HFFc6 (cell line): ENCODE data around the gene FBXW5. TPM values are rescaled to one million over a fixed set of nuclear protein-coding genes. Genes with fewer than 3 reads are reported as not detected.

Experiments used
- DNase-seq: peaks from one replicate; pipeline ENCODE4 v3.0.0-alpha.2; 2018
- H3K27ac Mint-ChIP-seq: 2 replicates; pipeline ENCODE4 v1.8.0; 2020; ENCODE audit warnings: mild to moderate bottlenecking, mixed read lengths
- H3K27me3 Mint-ChIP-seq: 2 replicates; pipeline ENCODE4 v1.8.0; 2021; ENCODE audit warnings: mild to moderate bottlenecking, moderate library complexity, mixed read lengths; ENCODE audit not compliant: insufficient read depth
- H3K36me3 Mint-ChIP-seq: 2 replicates; pipeline ENCODE4 v1.8.0; 2021; ENCODE audit warnings: low read depth, mixed read lengths
- H3K4me1 Mint-ChIP-seq: 2 replicates; pipeline ENCODE4 v1.8.0; 2020; ENCODE audit warnings: low read depth, mixed read lengths
- H3K4me3 Mint-ChIP-seq: 2 replicates; pipeline ENCODE4 v1.8.0; 2020; ENCODE audit warnings: mild to moderate bottlenecking, moderate library complexity, mixed read lengths
- H3K9me3 Mint-ChIP-seq: 2 replicates; pipeline ENCODE4 v1.8.0; 2020; ENCODE audit warnings: mild to moderate bottlenecking, mixed read lengths
- total RNA-seq, 6 experiments: library from RNA; stranded (reverse); fragmentation: NEBNext Ultra II Directional; extraction: Animal tissue kit (Norgen Biotek cat#: 25700); gene quantifications; 2 replicates in 1 of 6; 3 replicates in 5 of 6; pipeline ENCODE4 v1.2.3, GENCODE V29; 2021
- TF ChIP-seq, protein P1 (sequence below): fragments of 200-600 bp; sonication (generic); IDR thresholded peaks from 2 replicates; pipeline ENCODE4 v1.5.0; 2021; ENCODE audit warnings: antibody characterized with exemption, mild to moderate bottlenecking

The FBXW5 gene
- total RNA-seq, 6 experiments from 2014 or later = 89.1 to 102 (median 94.4) TPM

DNA sequence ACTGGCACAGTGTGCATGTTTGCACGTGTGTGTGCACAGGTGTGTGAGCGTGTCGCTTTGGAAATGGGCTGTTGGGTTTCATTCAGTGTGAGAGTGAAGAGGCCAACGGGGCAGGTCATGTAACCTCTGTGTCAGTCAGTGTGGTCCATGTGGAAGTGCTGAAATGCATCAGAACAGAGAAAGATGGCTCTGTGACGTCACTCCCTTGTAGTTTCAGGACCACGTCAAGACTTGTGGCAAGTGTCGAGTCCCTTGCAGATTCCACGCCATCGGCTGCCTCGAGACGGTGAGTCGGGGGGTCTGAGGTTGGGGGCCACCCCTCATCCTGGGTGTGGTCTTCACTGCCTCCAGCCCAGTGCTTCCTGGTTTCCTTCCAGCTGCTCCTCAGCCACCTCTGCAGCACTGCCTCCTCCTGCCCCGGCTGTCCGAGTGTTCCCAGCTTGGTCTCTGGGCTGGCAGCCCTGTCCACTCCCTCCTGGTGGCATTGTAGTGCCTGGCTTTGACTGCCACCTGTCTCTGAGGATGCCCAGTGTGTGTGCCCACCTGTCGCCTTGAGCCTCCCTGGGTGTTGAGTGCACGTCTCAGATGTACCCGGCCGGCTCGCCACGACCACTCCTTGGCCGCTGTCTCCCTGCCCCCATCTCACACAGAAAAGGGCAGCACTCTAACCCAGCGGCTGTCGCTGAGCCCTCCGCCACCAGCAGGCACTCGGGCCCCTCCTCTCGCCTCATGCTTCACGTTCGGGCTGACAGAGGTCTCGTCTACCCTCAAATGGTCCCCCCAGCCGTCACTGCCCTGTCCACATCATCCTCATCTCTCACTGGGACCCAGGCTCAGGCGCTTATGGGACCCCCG, 28.0 kb downstream of the FBXW5 start:
- Mint-ChIP-seq H3K9me3 (no peaks in the 10 kb centered on the region), H3K4me3 (no peak overlapping the region), H3K4me1 (no peaks in the 10 kb centered on the region), H3K27me3 (no peaks in the 10 kb centered on the region), H3K36me3 (peaks cover 8% of the 10 kb centered on the region; the same call in 1 of the 2 replicates), H3K27ac (no peak overlapping the region)
- TF ChIP-seq, protein P1, sequence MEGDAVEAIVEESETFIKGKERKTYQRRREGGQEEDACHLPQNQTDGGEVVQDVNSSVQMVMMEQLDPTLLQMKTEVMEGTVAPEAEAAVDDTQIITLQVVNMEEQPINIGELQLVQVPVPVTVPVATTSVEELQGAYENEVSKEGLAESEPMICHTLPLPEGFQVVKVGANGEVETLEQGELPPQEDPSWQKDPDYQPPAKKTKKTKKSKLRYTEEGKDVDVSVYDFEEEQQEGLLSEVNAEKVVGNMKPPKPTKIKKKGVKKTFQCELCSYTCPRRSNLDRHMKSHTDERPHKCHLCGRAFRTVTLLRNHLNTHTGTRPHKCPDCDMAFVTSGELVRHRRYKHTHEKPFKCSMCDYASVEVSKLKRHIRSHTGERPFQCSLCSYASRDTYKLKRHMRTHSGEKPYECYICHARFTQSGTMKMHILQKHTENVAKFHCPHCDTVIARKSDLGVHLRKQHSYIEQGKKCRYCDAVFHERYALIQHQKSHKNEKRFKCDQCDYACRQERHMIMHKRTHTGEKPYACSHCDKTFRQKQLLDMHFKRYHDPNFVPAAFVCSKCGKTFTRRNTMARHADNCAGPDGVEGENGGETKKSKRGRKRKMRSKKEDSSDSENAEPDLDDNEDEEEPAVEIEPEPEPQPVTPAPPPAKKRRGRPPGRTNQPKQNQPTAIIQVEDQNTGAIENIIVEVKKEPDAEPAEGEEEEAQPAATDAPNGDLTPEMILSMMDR = no peak
- no peak for DNase-seq

DNA sequence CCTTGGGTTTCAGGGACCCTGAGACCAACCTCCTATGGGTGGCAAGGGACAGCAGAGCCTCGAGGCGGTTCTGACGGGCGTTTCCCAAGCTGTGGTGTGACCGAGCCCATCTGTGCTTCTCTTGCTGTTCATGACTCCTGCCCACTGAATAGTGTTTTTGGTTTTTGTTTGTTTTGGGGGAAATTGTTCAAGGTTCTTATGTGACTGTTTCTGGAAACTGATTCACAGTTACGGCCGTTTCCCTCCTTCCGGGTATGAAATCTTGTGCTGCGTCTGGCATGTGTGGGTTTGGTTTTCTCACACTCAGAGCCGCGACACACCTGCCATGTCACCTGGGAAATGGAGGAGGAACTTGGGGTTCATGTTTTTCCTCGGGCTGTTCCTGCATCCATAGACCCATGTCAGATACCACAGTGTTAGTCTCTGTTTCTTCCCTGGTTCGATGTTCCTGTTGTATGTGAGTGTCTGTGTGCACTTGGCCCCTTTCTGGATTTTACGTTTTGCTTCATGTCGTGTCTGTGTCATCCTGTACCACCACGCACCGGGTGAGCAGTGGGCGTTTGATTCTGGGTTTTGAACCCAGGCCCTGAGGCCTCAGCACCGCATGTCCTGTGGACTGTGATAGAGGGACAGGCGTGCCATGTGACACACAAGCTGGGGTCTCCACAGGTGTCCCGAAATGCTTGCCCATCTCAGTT, 28.8 kb downstream of the FBXW5 start:
- no peak for DNase-seq

DNA sequence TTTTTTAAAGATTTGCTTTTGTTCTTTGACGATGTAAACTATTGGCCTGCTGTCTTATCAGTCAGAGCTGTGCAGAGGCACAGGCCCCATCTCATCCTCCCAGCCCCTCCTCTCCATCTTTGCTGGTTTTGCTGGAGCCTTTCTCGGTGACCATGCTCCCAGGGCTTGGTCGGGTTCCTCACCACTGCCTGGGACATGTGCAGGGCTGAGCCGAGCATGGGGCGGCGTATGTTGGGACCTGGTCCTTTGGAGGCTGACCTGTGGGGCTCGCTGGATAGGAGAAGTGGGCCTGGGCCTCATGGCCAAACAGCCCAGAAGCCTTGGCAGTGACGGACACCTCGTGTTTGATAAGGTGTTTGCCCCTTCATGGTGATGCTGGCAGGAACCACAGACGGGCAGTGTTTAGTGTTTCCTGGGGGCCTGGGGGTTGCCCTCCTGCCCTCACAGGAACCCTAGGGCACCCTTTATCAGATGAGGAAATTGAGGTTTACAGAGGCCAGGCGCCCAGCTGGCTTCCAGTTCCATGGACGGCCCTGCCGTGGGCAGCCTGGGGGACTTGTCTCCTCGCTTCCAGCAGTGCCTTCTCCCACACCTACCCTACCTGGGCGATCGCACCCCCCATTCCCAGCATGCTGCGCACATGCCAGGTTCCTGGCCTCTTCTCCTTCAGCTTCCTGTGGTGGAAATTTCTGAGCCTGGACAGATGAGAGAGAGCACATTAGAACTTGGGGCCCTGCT, 30.7 kb downstream of the FBXW5 start:
- DNase-seq = no peak
- Mint-ChIP-seq H3K36me3 (peaks cover 8% of the 10 kb centered on the region; the same call in 1 of the 2 replicates), H3K27me3 (no peaks in the 10 kb centered on the region), H3K4me1 (no peaks in the 10 kb centered on the region), H3K9me3 (no peaks in the 10 kb centered on the region), H3K27ac (no peak overlapping the region), H3K4me3 (no peak overlapping the region)
- TF ChIP-seq, protein P1 = no peak

More for the DNA sequence above, 28.8 kb downstream of the FBXW5 start:
- peaks cover 8% of the 10 kb centered on the region; the same call in 1 of the 2 replicates for H3K36me3 Mint-ChIP-seq
- no peak overlapping the region for H3K4me3 Mint-ChIP-seq
- no peaks in the 10 kb centered on the region for H3K9me3 Mint-ChIP-seq
- no peaks in the 10 kb centered on the region for H3K4me1 Mint-ChIP-seq
- H3K27ac Mint-ChIP-seq = no peak overlapping the region
- H3K27me3 Mint-ChIP-seq = no peaks in the 10 kb centered on the region
- TF ChIP-seq, protein P1 = no peak

DNA sequence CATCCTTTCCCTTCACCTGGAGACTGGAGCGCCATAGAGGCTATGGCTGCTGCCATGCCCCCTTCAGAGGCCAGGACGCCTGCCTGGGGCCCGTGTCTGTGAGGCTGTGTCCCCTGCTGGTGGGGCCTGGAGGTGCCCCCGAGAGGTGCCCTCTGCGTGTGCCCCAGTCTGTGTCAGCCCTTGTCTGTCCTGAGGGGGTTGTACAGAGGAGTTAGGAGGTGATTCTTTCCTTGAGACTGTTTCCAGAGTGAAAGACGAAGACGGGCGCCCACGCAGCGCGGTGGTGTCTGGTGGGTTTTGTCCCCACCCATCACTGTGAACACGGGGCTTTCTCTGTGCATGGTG, 33.7 kb downstream of the FBXW5 start:
- no peaks in the 10 kb centered on the region for H3K9me3 Mint-ChIP-seq
- TF ChIP-seq, protein P1 = no peak; the same call in 1 of the 2 replicates
- H3K27ac Mint-ChIP-seq = no peak overlapping the region
- no peaks in the 10 kb centered on the region for H3K27me3 Mint-ChIP-seq
- H3K4me3 Mint-ChIP-seq = no peak overlapping the region
- no peaks in the 10 kb centered on the region for H3K4me1 Mint-ChIP-seq
- DNase-seq = no peak
- peaks cover 8% of the 10 kb centered on the region; the same call in 1 of the 2 replicates for H3K36me3 Mint-ChIP-seq

DNA sequence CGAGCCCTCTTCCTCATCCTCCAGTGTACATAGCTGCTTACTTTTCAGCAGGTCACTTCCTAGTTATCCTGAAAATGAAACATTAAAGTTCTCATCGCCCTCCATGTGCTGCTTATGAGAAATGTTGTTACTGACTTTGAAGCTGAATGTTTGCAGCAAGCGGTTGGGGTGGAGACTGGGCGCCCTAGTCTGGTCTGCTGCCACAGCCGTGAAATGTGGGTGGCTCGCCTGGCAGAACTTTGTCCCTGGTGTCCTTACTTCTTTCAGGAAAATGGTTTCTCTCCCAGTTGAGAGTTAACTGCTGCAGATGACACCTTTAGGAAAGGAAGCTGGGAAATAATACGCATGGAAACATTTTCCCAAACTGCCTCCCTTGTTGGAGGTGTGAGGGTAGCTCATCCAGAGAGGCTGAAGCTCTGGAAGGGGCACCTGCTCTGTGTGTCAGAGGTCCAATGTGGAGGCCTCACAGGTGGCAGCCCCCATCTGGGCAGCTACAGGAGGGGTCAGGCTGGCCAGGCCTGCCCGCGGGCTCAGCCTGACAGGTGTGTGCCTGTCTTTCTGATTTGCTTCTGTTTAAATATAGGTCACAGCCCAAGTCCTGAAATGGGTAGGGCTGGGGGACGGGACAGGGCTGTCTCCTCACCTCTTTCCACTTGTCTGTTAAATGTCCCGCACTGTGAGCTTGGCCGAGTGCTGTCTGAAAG, 34.2 kb downstream of the FBXW5 start:
- Mint-ChIP-seq H3K27ac (no peak overlapping the region), H3K4me3 (no peak overlapping the region), H3K27me3 (no peaks in the 10 kb centered on the region), H3K9me3 (no peaks in the 10 kb centered on the region), H3K36me3 (peaks cover 8% of the 10 kb centered on the region; the same call in 1 of the 2 replicates), H3K4me1 (no peaks in the 10 kb centered on the region)
- DNase-seq = no peak
- TF ChIP-seq, protein P1 = no peak
